HG03378 (cell line): Measurements from ENCODE around the gene BMI1.

Experiments
- ATAC-seq: cut with Tn5 transposase; IDR thresholded peaks from one replicate; pipeline ENCODE4 v1.9.1; 2021; ENCODE audit warnings: mild to moderate bottlenecking, moderate library complexity; ENCODE audit not compliant: unreplicated experiment

BMI1 gene

GRCh38 chr10:22319547-22319979, 1.3 kb upstream of the BMI1 start:
- no peak for ATAC-seq

GRCh38 chr10:22319980-22320558, 830 bp upstream of the BMI1 start:
- ATAC-seq = no peak

GRCh38 chr10:22321156-22321923, 441 bp downstream of the BMI1 start:
- ATAC-seq = no peak

- no peak for ATAC-seq
These were observed 1.2 kb downstream of the BMI1 start for GRCh38 chr10:22321924-22322640.

- no peak for ATAC-seq
These were observed 1.8 kb downstream of the BMI1 start for GRCh38 chr10:22322641-22323160.

GRCh38 chr10:22323538-22324305, 2.8 kb downstream of the BMI1 start:
- no peak for ATAC-seq

GRCh38 chr10:22324413-22324812, 3.5 kb downstream of the BMI1 start:
- ATAC-seq = no peak

GRCh38 chr10:22324893-22325271, 4.0 kb downstream of the BMI1 start:
- ATAC-seq = no peak

- ATAC-seq = peak; percentile 50
These were observed 4.6 kb downstream of the BMI1 start for GRCh38 chr10:22325272-22326144.

GRCh38 chr10:22326145-22326702, 5.3 kb downstream of the BMI1 start:
- ATAC-seq = no peak

GRCh38 chr10:22329150-22329549, 8.3 kb downstream of the BMI1 start:
- ATAC-seq = no peak

GRCh38 chr10:22332116-22332692, 11.3 kb downstream of the BMI1 start:
- no peak for ATAC-seq

- ATAC-seq = no peak
These were observed 12.5 kb downstream of the BMI1 start for GRCh38 chr10:22333167-22333974.

GRCh38 chr10:22333975-22334282, 13.0 kb downstream of the BMI1 start:
- no peak for ATAC-seq

- ATAC-seq = no peak
These were observed 13.7 kb downstream of the BMI1 start for GRCh38 chr10:22334414-22335172.

- peak; percentile 56 for ATAC-seq
These were observed 14.5 kb downstream of the BMI1 start for GRCh38 chr10:22335173-22335933.

GRCh38 chr10:22338185-22338900, 17.4 kb downstream of the BMI1 start:
- ATAC-seq = no peak
